Measurements from ENCODE around the gene ZNF423. TPM values are rescaled to one million over a fixed set of nuclear protein-coding genes. Genes with fewer than 3 reads are reported as not detected.

Gene ZNF423
- polyA plus RNA-seq, 1 donor from 2014 or later: 4.5 TPM

GRCh38 chr16:49502136-49502881, 353.6 kb downstream of the ZNF423 start:
- Histone ChIP-seq H3K4me3 (ENCODE audit: low read length) (no peak overlapping the region), H3K79me2 (replicated peaks; ENCODE audit: insufficient read depth, low read length) (no peaks in the 10 kb centered on the region), H2AFZ (ENCODE audit: low read depth, low read length) (no peak overlapping the region), H3F3A (ENCODE audit: insufficient read depth, low read length, poor library complexity, severe bottlenecking) (no peaks in the 10 kb centered on the region), H3K36me3 (ENCODE audit: insufficient read depth, low read length) (no peaks in the 10 kb centered on the region), H3K9ac (ENCODE audit: low read length) (no peak overlapping the region), H3K27me3 (ENCODE audit: insufficient read depth, low read depth, low read length) (no peaks in the 10 kb centered on the region), H3K4me2 (ENCODE audit: low read length) (no peak overlapping the region), H3K27ac (ENCODE audit: low read length) (no peak overlapping the region), H3K9me2 (ENCODE audit: insufficient read depth, low read length) (no peaks in the 10 kb centered on the region), H3K9me3 (ENCODE audit: low read length) (no peaks in the 10 kb centered on the region), H4K20me1 (ENCODE audit: insufficient read depth) (no peaks in the 10 kb centered on the region)
- TF ChIP-seq CTCF (IDR thresholded peaks at IDR 0.05; ENCODE audit: poor library complexity, severe bottlenecking) (no peak), TAF1 (IDR thresholded peaks at IDR 0.05; ENCODE audit: low read depth) (no peak), REST (IDR thresholded peaks at IDR 0.05; ENCODE audit: borderline replicate concordance) (no peak), POLR2AphosphoS5 (IDR thresholded peaks at IDR 0.05) (no peak), SMC3 (conservative IDR thresholded peaks at IDR 0.05; ENCODE audit: poor library complexity) (no peak), RAD21 (conservative IDR thresholded peaks at IDR 0.05) (no peak), EP300 (conservative IDR thresholded peaks at IDR 0.05; ENCODE audit: poor library complexity, severe bottlenecking) (no peak), MXI1 (conservative IDR thresholded peaks at IDR 0.05; ENCODE audit: poor library complexity, severe bottlenecking) (no peak), EZH2 (IDR thresholded peaks at IDR 0.05; ENCODE audit: borderline replicate concordance, insufficient read depth, low read length, poor library complexity, severe bottlenecking) (no peak)

GRCh38 chr16:49499869-49500610, 355.9 kb downstream of the ZNF423 start:
- no peak overlapping the region for H2AFZ ChIP-seq (ENCODE audit: low read depth, low read length)
- no peaks in the 10 kb centered on the region for H3K36me3 ChIP-seq (ENCODE audit: insufficient read depth, low read length)
- TF ChIP-seq POLR2AphosphoS5 (IDR thresholded peaks at IDR 0.05): no peak
- TF ChIP-seq EP300 (conservative IDR thresholded peaks at IDR 0.05; ENCODE audit: poor library complexity, severe bottlenecking): no peak
- no peaks in the 10 kb centered on the region for H4K20me1 ChIP-seq (ENCODE audit: insufficient read depth)
- no peak overlapping the region for H3K9ac ChIP-seq (ENCODE audit: low read length)
- H3K27ac ChIP-seq (ENCODE audit: low read length): no peak overlapping the region
- H3K27me3 ChIP-seq (ENCODE audit: insufficient read depth, low read depth, low read length): no peaks in the 10 kb centered on the region
- H3F3A ChIP-seq (ENCODE audit: insufficient read depth, low read length, poor library complexity, severe bottlenecking): no peaks in the 10 kb centered on the region
- H3K79me2 ChIP-seq (replicated peaks; ENCODE audit: insufficient read depth, low read length): no peaks in the 10 kb centered on the region
- H3K4me3 ChIP-seq (ENCODE audit: low read length): no peak overlapping the region
- H3K4me2 ChIP-seq (ENCODE audit: low read length): no peak overlapping the region
- H3K9me2 ChIP-seq (ENCODE audit: insufficient read depth, low read length): no peaks in the 10 kb centered on the region
- H3K9me3 ChIP-seq (ENCODE audit: low read length): no peaks in the 10 kb centered on the region
